Ovary (tissue), 9 donors: ENCODE measurements around the gene TNFRSF19. TPM values are rescaled to one million over a fixed set of nuclear protein-coding genes. Genes with fewer than 3 reads are reported as not detected.

Experiments
- DNase-seq, 5 donors: peaks; one replicate each; pipeline ENCODE4 v3.0.0-alpha.2; 2019 to 2020
- H3K27ac ChIP-seq, 2 donors: fragments of 200-600 bp; one replicate each; pipeline versions ENCODE4 v1.5.1 to v1.8.0; 2019 to 2022
- H3K27me3 ChIP-seq: fragments of 200-600 bp; one replicate; pipeline ENCODE4 v1.8.0; 2022
- H3K36me3 ChIP-seq: fragments of 200-600 bp; sonication (generic); one replicate; pipeline ENCODE4 v1.5.1; 2019
- H3K4me1 ChIP-seq: one replicate; pipeline ENCODE4 v1.8.1; 2013; ENCODE audit warnings: mild to moderate bottlenecking, moderate library complexity; ENCODE audit not compliant: insufficient read depth
- H3K4me3 ChIP-seq: fragments of 200-600 bp; sonication (generic); one replicate; pipeline ENCODE4 v1.5.1; 2017
- H3K9me3 ChIP-seq, 2 donors: fragments of 200-600 bp in 1 of 2; sonication (generic) in 1 of 2; one replicate each; pipeline versions ENCODE4 v1.5.1 to v1.8.1; 2013 to 2019; ENCODE audit warnings: mild to moderate bottlenecking in 1 of 2, moderate library complexity in 1 of 2
- CTCF ChIP-seq, 3 donors: fragments of 450-650 bp in 2 of 3; fragments of 200-600 bp in 1 of 3; IDR thresholded peaks; one replicate each; pipeline versions ENCODE4 v1.5.1 to v1.8.0; 2016 to 2022; ENCODE audit warnings: antibody characterized with exemption in 3 of 3, mild to moderate bottlenecking in 1 of 3
- EP300 ChIP-seq: sonication (generic); formaldehyde crosslinking; IDR thresholded peaks from one replicate; pipeline ENCODE4 v1.6.1; 2017; ENCODE audit warnings: antibody characterized with exemption
- POLR2A ChIP-seq: fragments of 450-650 bp; IDR thresholded peaks from one replicate; pipeline ENCODE4 v1.6.1; 2017; ENCODE audit warnings: antibody characterized with exemption, mild to moderate bottlenecking, moderate library complexity
- WGBS, 3 donors: extraction: QIAGEN DNeasy Blood & Tissue Kit in 1 of 3; methylation state at CpG; one replicate each; pipeline versions ENCODE4 v1.1.5 to v1.1.7; 2013 to 2017; 5-methylcytosine and 5-hydroxymethylcytosine counted together
- intact Hi-C, 4 donors: fragments of 100-400 bp; cut with DNase I; formaldehyde crosslinking; loops; one replicate each; pipeline versions ENCODE4 v1.11.0 to v1.15.1; 2022 to 2023
- polyA plus RNA-seq, 2 donors: library from polyadenylated mRNA; stranded (reverse); fragments of 200-250 nt in 1 of 2; fragments of 350-450 nt in 1 of 2; fragmentation: Illumina TruSeq in 1 of 2; extraction: RNeasy Lipid Tissue Mini Kit (QIAGEN cat#74804) in 1 of 2; gene quantifications; one replicate each; pipeline ENCODE4 v1.2.3, GENCODE V29; 2013 to 2014
- total RNA-seq, 7 donors: library from RNA; depleted of rRNA in 2 of 7; stranded (reverse); fragments of >200 nt in 2 of 7; fragmentation: NEBNext Ultra II Directional in 3 of 7; extraction: Animal tissue kit (Norgen Biotek cat#: 25700) in 3 of 7; gene quantifications; one replicate each; pipeline versions ENCODE4 v1.1.0 to v1.2.4, GENCODE V29; 2016 to 2023
- donor health status: DM: no; HTN: no; CAD: no; lungs with moderate emphysema.
- donor health status: DM: no; HTN: no; CAD: no.
- donor health status: Bipolar disorder and iron deficiency.
- donor health status: DM: yes; HTN: yes; CAD: no.
- donor health status: DM: no; HTN: no; CAD: no.
- donor health status: DM: yes; HTN: yes; CAD: no.

Gene TNFRSF19
- total and polyA plus RNA-seq, 9 donors = 2.6 to 15.3 (median 4.8) TPM

DNA sequence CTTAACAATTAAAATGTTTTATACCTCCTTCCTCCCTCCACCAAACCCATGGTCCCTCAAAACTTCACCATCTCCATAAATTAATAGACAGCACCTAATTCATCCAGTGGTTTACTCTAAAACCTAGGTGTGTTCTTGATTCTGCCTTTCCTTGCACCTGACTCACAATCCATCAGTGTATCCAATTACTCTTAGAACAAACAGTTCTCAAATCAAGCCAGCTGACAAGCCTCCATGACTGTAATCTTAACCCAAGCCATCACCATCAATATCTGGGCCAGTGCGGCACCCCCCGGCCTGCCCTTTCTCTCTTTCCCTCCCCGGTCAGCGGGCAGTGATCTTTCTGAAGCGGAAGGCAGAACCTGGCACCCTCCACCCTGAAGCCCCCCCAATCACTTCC, 75.6 kb downstream of the TNFRSF19 start:
- WGBS, 3 donors = 94 to 98% (median 96%) methylated on average over 5 of the region's 5 CpGs
- Histone ChIP-seq H3K9me3 (no peaks in the 10 kb centered on the region), H3K4me3 (no peak overlapping the region), H3K27me3 (no peaks in the 10 kb centered on the region), H3K27ac (no peak overlapping the region), H3K4me1 (no peaks in the 10 kb centered on the region), H3K36me3 (no peaks in the 10 kb centered on the region)
- intact Hi-C loops = no loop called here
- TF ChIP-seq CTCF (IDR thresholded peaks at IDR 0.05) (no peak), POLR2A (no peak), EP300 (no peak)
- no peak for DNase-seq

DNA sequence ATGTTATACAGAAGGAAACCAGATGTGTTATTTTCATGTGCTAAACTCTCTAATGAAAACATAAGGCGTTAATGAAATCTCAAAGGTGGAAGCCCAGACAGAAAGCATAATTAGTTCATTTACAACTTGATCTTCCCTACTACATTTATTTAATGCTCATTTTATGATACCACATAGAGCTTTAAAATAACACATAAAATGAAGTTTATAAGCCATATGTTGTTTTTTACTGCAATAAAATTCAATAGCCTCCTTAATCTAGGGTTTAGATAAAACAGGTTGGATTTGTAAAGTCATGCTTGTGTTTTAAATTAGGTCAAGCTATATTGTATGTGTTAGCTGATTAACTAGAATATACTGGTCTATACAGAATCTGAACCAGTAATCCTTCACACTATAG, 81.2 kb downstream of the TNFRSF19 start:
- DNase-seq = no peak
- Histone ChIP-seq H3K9me3 (no peaks in the 10 kb centered on the region), H3K27me3 (no peaks in the 10 kb centered on the region), H3K4me1 (no peaks in the 10 kb centered on the region), H3K4me3 (no peak overlapping the region), H3K36me3 (no peaks in the 10 kb centered on the region), H3K27ac (no peak overlapping the region)
- intact Hi-C loops = no loop called here
- WGBS, 3 donors = 38 to 65% (median 59%) methylated on average over 1 of the region's 1 CpG
- no peak for TF ChIP-seq CTCF (IDR thresholded peaks at IDR 0.05)
- TF ChIP-seq EP300 = no peak
- no peak for TF ChIP-seq POLR2A

DNA sequence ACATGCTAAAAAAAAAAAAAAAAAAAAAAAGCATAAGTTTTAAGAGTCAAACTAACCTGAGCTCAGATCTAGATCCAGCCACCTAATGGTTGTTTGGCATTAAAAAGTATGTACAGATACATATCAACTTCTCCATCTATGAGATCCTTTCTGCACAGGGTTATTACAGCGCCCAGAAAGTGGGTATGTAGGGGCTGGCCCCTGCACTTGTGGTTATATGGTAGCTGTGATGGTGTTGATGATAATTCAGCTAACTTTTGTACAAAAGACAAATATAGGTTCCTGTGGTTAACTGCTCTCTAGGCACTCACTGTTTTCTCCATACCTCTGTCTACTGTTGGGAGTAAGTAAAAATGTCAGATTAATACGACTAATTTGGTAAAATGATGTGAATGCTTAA, 81.7 kb downstream of the TNFRSF19 start:
- Histone ChIP-seq H3K27ac (no peak overlapping the region), H3K36me3 (no peaks in the 10 kb centered on the region), H3K4me1 (no peaks in the 10 kb centered on the region), H3K27me3 (no peaks in the 10 kb centered on the region), H3K4me3 (no peak overlapping the region), H3K9me3 (no peaks in the 10 kb centered on the region)
- TF ChIP-seq EP300 (no peak), CTCF (IDR thresholded peaks at IDR 0.05) (no peak), POLR2A (no peak)
- intact Hi-C loops = no loop called here
- WGBS, 3 donors = 95 to 98% (median 97%) methylated on average over 2 of the region's 2 CpGs
- DNase-seq = no peak

DNA sequence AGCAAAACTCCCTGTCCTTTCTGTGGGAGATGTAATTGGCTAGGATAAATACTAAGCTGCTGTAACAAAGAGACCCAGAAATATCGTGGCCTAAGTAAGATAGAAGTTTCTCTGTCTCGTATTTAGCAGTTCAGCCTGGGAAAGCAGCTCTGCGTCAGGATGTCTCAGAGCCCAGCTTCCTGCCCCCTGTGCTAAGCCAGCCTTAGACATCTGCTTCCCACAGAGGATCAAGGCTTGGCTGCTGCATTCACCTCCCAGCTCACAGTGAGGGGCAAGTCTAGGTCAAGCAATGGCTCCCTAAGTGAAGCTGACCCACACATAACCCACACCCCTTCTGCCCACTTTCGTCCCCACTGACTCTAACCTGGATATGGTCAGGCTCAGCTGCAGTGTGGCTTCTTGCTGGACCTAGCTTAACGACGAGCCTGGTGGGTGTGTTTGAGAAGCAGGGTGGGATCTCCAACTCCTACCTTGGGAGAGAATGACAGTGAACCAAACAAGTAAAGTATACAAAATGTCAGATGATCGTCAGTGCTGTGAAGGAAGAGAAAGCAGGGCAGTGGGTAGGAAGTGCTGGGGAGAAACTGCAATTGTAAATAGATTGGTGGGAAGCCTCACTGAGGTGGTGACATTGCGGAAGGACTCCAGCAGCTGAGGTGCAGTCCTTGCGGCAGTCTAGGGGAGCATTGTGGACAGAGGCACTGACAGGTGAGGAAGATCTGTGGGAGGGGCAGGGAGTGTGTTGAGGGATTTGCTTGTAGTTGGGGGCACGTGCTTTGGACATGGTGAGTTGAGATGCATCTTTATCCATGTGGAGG, 82.9 kb downstream of the TNFRSF19 start:
- no peak overlapping the region for H3K4me3 ChIP-seq
- no peak for TF ChIP-seq CTCF (IDR thresholded peaks at IDR 0.05)
- TF ChIP-seq POLR2A = no peak
- TF ChIP-seq EP300 = no peak
- no peaks in the 10 kb centered on the region for H3K9me3 ChIP-seq
- 83 to 90% (median 84%) methylated on average over 10 of the region's 10 CpGs for WGBS, 3 donors
- H3K27me3 ChIP-seq = no peaks in the 10 kb centered on the region
- no peaks in the 10 kb centered on the region for H3K36me3 ChIP-seq
- intact Hi-C loops = no loop called here
- H3K27ac ChIP-seq = no peak overlapping the region
- DNase-seq = no peak
- no peaks in the 10 kb centered on the region for H3K4me1 ChIP-seq
